GM18520 (cell line): ENCODE measurements around the gene AGAP1.

Experiments
- ATAC-seq: cut with Tn5 transposase; IDR thresholded peaks from one replicate; pipeline ENCODE4 v1.9.1; 2021; ENCODE audit not compliant: unreplicated experiment

Gene AGAP1

GRCh38 chr2:235835810-235836209 is 342.0 kb downstream of the AGAP1 start:
- ATAC-seq = no peak

- ATAC-seq = no peak
Measured at GRCh38 chr2:235836491-235836911, 342.7 kb downstream of the AGAP1 start.

DNA sequence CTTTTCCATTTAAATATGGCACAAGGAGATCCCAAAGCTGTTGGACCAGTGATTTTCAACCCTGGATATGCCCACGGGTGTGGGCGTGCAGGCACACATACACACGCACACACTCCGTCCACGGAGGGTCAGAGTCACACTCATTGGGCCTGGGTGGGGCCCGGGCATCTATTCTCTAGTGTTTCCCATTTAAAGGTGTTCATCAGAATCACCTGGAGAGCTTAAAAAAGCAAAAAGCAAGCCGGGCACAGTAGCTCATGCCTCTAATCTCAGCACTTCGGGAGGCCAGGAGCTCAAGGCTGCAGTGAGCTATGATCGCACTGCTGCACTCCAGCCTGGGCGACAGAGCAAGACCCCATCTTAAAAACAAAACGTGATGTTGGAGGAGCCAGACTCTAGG is 345.4 kb downstream of the AGAP1 start:
- ATAC-seq = no peak

- no peak for ATAC-seq
Measured at GRCh38 chr2:235839974-235840373, 346.1 kb downstream of the AGAP1 start.

- no peak for ATAC-seq
Measured at GRCh38 chr2:235841863-235842262, 348.0 kb downstream of the AGAP1 start.

DNA sequence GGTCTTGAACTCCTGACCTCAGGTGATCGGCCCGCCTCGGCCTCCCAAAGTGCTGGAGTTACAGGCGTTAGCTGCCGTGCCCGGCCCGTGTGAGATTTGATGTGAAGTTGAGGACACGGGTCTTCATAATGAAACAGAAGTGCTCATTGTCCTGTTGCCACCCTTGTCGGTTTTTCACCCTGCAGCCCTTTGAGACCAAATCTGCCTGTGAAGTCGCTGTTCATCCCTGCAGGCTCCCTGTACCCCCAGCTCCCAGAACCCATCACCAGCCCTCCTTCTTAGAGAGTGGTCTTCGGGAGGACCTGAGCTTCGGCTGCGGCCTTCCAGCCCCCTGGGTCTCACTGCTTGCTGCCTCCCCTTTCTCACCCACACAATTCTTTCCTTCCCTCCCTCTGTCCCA is 349.1 kb downstream of the AGAP1 start:
- ATAC-seq = no peak

DNA sequence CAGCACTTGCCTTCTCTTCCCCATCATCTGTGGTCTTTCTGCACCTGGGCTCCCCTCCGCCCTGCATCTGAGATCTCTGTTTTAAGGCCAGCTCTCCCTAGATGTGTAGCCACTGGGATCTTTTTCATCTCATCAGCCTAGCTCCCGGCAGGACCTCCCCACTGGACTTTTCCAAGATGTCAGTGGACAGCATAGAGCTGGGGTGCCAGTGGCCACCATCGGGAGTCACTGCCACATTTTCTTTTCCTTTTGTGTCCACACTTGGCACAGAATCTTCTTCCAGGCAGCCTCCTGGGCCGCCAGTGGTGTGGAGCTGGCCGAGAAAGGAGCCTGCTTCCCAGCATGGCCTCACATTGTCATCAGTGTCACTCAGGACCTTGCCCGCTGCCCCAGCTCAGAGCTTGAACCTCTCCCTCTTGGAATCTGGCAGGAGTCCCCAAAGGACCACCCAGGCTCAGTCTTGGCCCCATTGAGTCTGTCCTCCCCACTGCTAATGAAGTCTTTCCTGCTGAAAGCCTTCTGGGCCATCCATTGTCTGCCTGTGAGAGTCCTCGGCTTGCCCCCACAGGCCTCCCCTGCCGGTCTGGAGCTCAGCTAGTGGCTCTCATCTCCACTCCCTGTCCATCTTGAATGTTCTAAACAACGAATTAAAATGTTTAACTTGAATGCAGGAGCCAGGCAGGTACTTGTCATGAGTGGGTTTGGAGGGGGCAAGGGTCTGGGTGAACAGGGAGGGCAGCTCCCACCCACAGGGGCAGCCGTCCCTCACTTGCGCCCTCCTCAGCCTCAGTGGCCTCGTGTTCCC is 349.9 kb downstream of the AGAP1 start:
- ATAC-seq = no peak

DNA sequence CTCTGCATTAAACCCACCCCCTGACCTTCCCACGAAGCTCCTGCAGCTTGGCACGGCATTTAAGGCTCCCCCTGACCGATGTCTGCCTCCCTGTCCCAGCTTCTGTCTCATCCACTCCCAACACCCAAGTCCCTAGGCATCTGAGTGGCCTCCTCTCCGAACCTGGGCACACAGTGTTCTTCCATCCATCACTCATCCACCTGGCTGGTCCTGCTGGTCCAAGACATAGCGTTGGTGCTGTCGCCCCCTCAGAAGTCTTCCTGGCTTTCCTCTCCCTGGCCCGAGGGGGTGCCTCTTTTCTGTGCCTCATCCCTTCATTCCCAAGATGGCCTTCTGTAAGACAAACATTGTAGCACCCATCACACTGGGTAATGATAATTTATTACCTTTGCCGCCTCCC is 350.7 kb downstream of the AGAP1 start:
- no peak for ATAC-seq

DNA sequence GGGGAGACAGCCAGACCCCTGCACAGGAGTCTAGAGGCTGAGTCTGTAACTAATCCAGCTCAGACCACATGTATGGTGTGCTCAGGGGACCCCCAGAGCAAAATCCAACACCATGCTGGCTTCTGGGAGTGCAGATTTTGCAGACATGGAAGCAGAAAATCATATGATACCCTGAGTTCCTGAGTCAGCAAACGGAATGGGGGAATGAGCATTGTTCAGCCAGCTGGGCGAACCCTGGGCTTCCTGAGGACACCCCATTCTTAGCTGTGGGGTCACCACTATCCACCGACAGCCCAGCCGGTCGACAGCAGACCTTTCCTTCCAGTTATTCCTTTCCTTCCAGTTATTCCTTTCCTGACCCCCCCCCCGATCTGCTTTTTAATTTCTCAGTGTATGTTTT is 351.4 kb downstream of the AGAP1 start:
- ATAC-seq = no peak

GRCh38 chr2:235847576-235847975 is 353.7 kb downstream of the AGAP1 start:
- ATAC-seq = no peak

- no peak for ATAC-seq
Measured at GRCh38 chr2:235848055-235848454, 354.2 kb downstream of the AGAP1 start.

DNA sequence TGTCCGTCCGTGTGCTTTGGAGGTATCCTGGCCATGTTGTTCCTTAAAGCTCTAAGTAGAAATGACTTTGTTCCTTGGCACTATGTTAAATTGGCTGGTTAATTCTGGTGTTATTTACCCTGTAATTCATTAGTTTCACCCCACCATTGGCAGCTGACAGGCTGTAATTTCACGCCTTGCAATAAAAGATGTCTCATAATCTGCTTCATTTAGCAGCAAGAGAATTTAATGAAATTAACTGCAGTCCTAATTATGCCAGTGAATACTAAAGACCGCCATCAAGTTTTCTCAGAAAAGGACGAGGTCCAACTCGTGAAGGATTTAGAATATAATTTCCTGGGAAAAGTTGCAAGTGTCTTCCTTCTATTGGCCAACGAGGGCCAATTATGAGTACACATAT is 355.1 kb downstream of the AGAP1 start:
- ATAC-seq = no peak

GRCh38 chr2:235849489-235849888 is 355.6 kb downstream of the AGAP1 start:
- ATAC-seq = no peak

- no peak for ATAC-seq
Measured at GRCh38 chr2:235850289-235850688, 356.4 kb downstream of the AGAP1 start.

GRCh38 chr2:235850771-235851551 is 357.1 kb downstream of the AGAP1 start:
- ATAC-seq = no peak

GRCh38 chr2:235851828-235852525 is 358.1 kb downstream of the AGAP1 start:
- ATAC-seq = no peak

- ATAC-seq = no peak
Measured at GRCh38 chr2:235852526-235852920, 358.7 kb downstream of the AGAP1 start.

GRCh38 chr2:235854276-235854675 is 360.4 kb downstream of the AGAP1 start:
- no peak for ATAC-seq

DNA sequence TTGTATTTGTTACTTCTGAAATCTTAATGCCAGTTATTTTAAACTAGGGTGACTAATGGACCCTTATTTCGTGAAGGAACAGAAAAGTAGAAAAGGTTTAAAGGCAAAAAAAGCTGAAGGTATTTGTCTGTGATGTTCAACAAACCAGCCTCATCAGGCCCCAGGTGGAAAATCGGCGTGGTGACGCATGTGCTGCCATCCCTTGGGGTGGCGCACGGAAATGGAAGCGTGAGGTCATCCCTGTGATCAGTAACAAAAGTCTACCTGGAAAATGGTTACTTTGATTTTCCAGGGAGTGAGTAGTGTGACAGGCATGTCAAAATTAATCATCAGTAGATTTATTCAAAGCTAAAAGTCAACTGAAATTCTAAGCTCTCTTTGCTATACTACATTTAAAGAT is 361.2 kb downstream of the AGAP1 start:
- ATAC-seq = no peak

- ATAC-seq = no peak
Measured at GRCh38 chr2:235856151-235856854, 362.5 kb downstream of the AGAP1 start.

GRCh38 chr2:235857598-235857997 is 363.8 kb downstream of the AGAP1 start:
- ATAC-seq = no peak
